A673 (cell line): Measurements from ENCODE around the gene CCDC14.

Experiments
- CTCF ChIP-seq: fragments of 300-800, 200-600 bp; sonication (generic); conservative IDR thresholded peaks from 2 replicates; pipeline ENCODE4 v1.5.1; 2017; ENCODE audit warnings: low read depth, mild to moderate bottlenecking, antibody characterized with exemption, low read length, moderate library complexity, mixed read lengths
- EZH2 ChIP-seq: fragments of 200-600 bp; sonication (generic); IDR thresholded peaks from 2 replicates; pipeline ENCODE4 v1.6.1; 2017; ENCODE audit warnings: borderline replicate concordance, low read depth, mild to moderate bottlenecking, mixed read lengths, antibody characterized with exemption, low read length; ENCODE audit not compliant: poor library complexity, severe bottlenecking

- TF ChIP-seq CTCF = no peak
- no peak for TF ChIP-seq EZH2
Measured at GRCh38 chr3:123948449-123948848, 12.6 kb downstream of the CCDC14 start.
